Jurkat, Clone E6-1 (cell line): ENCODE results near the gene MAP3K8.
"Not testable (repeated sequence)": the region's sequence is repeated elsewhere in the genome, so short reads cannot be mapped to it uniquely, and the experiment has no call there.

Source experiments
- DNase-seq: peaks from one replicate; pipeline ENCODE4 v3.0.0-alpha.2; 2011; ENCODE audit warnings: low read depth, low spot score
- H3K4me3 ChIP-seq: 2 replicates; pipeline ENCODE4 v1.5.1; 2011; ENCODE audit warnings: mild to moderate bottlenecking, low read length, control low read depth, moderate library complexity

The MAP3K8 gene

DNA sequence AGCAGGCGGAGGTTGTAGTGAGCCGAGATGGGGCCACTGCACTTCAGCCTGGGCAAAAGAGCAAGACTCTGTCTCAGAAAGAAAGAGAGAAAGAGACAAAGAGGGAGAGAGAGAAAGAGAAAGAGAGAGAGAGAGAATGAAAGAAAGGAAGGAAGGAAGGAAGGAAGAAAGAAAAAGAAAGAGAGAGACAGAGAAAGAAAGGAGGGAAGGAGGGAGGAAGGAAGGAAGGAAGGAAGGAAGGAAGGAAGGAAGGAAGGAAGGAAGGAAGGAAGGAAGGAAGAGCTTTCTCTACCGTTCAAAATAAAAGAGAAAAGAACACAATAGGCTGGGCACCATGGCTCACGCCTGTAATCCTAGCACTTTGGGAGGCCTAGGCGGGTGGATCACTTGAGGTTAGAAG is 41.5 kb downstream of the MAP3K8 start:
- not testable (repeated sequence) for H3K4me3 ChIP-seq, DNase-seq

DNA sequence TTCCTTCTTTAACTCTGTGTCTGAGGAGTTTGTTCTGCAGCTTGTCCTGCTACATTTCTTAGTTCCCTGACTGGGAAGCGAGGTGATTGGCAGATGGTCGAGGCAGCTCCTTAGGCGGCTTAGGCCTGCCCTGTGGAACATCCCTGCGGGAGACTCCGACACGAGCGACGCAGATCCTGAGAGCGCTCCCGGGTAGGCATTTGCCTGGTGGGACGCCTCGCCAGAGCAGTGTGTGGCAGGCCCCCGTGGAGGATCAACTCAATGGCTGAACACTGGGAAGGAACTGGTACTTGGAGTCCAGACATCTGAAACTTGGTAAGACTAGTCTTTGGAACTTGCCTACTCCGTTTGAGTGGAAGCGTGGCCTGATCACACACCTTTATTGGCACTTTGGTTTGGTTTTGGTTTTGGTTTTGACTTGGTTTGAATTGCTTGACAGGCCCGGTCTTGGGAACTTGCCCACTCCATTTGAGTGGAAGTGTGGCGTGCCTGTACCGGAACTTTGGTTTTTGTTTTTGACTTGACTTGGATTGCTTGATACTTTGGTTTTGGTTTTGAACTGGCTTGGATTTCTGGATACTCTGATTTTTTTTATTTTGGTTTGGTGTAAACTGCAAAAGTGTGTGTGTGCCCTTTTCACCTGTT is 42.6 kb downstream of the MAP3K8 start:
- no peak overlapping the region for H3K4me3 ChIP-seq
- no peak for DNase-seq

DNA sequence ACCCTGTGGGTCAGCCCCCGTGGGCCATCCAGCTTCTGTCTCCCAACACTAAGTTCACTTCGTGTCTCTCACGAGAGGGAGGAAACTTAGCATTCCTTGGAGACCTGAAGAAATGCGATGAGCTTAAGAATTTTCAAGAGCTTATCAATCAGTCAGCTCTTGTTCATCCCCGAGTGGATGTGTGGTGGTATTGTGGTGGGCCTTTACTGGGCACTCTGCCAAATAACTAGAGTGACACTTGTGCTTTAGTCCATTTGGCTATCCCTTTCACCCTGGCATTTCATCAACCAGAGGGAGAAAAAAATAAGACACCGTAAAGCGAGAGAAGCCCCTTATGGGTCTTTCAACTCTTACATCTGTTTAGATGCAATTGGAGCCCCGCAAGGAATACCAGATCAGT is 45.5 kb downstream of the MAP3K8 start:
- H3K4me3 ChIP-seq, DNase-seq: not testable (repeated sequence)

DNA sequence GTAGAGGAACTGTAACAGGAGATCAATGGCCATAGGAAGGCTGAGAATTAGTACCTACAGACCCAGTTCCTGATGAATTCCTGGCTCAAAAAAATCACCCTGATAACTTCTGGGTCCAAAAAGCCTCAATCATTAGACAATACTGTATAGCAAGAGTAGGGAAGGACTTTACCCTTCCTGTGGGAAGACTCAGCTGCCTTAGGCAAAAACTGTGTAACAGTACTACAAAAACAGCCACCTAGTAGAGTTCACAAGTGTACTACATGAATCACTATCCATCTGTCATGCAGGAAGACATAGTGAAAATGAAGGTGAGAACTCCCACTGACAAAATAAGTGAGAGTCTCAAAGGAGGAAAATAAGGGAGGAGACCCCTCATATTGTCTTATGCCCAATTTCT is 47.6 kb downstream of the MAP3K8 start:
- no peak for DNase-seq

DNA sequence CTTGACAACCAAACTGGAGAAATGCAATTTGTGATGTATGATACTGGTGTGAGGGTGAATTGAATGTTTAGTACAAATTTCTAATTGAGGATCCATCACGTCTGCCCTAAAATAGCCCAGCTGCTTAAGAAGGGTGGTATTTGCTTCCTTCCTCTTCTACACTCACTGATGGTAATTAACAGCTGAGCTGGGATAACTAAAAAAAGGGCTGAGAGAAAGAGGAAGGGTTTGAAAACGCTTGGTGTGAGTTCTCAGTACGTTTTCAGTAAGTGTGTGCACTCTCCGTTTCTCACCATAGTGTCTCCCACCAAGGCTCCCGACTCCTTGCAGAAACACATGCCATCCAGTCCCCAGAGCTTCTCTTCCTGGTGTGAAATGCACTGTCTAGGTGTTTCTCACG is 54.3 kb downstream of the MAP3K8 start:
- H3K4me3 ChIP-seq: no peak overlapping the region
- no peak for DNase-seq

More for the DNA sequence above, 47.6 kb downstream of the MAP3K8 start:
- H3K4me3 ChIP-seq: no peak overlapping the region

DNA sequence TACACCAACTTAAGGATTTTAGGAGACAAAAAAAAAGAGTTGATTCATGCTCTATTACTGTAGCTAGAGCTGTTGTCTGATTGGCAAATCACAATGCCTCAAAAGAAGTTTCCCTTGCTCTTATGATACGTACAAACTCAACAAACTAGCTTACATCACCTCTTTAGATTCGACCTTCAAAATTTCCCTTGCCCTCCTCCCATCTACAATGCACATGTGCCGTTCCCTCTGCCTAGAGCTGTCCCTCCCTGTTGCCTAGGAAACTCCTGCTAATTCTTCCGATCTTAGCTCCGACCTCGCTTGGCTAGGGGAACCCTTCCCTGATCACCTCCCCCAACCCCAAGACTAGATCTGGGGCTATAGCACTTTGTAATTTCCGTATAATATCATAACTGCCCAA is 55.4 kb downstream of the MAP3K8 start:
- no peak overlapping the region for H3K4me3 ChIP-seq
- DNase-seq: no peak

DNA sequence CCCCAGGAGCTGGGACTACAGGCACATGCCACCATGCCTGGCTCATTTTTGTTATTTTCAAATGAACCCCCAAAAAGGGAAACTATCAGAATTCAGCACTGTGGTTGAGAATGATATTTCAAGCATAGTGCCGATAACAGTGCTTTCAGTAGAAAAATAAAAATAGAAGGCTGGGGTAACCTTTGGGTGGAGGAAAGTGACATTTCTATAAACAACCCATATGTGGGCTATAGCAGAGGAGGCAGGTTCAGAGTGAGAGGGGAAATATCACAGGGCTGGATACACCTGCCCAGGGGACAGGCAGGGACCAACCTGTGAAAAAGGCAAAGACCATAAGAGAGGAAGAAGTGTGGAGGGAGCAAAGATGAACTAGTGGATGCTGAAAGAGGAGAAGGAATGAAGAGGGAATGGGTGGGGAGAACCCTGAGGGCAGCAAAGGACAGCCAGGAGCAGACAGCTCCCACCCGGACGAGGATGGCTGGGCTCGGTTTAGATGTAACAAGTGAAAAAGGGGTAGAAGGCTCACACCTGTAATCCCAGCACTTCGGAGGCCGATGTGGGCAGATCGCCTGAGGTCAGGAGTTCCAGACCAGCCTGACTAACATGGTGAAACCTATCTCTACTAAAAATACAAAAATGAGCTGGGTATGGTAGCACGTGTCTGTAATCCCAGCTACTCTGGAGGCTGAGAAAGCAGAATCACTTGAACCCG is 56.5 kb downstream of the MAP3K8 start:
- no peak for DNase-seq
- H3K4me3 ChIP-seq: no peak overlapping the region

DNA sequence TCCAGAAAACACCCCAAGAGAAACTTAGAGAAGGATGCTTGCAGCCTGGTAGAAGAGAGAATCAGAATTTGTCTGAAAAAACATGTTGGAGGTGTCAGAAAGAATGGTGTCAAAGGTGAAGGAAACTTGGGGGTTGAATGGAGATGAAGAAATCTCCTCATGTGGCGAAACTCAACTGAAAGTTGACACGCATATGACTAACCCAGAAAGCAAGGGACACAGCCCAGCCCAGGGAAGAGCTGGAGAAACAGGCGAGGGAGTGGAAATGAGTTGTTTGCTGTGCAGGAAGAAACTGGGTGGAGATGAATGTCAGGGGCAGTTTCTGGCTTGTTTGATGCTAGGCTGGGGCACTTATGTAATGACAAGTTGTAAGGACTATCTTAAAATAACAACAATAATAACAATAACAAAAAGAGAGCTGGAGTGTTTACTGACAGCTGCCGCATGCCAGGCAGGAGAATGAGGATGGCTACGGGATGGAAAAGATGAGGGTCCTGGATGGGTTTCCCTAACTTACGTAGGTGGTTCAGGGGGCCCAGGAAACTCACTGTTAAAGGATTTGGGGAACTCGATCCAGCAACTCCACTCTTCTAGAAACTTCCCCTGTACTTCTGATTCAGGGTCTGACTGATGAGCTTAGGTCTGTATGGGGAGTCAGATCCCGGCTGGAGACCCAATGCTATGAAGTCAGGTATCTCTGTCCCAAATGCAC is 57.4 kb downstream of the MAP3K8 start:
- no peak overlapping the region for H3K4me3 ChIP-seq
- no peak for DNase-seq

DNA sequence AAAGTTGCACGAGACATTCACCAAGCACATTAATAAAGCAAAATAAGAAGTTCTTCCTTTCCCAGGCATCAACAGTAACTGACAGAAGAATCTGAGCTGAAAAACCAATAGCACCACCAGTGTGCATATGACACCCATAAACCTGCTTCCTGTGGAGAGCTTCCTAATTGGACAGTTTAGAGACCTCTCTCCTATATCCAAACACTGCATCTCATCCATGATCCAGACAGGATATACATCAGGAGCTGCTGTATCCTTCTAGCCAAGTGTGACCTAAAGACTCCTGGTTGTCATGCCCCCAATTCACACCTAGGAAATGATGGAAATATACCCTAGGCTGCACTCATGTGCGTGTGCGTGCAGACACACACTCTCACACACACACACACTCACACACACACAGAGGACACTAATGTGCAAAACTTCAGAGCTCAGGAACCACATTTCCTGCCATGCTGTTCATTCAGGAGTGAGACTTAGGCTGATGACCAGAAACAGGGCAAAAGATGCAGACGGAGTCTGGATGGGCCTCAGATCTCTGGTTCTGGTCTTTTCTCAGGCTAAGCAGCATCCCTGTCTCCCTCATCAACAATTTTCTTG is 58.0 kb downstream of the MAP3K8 start:
- no peak for DNase-seq
- no peak overlapping the region for H3K4me3 ChIP-seq

DNA sequence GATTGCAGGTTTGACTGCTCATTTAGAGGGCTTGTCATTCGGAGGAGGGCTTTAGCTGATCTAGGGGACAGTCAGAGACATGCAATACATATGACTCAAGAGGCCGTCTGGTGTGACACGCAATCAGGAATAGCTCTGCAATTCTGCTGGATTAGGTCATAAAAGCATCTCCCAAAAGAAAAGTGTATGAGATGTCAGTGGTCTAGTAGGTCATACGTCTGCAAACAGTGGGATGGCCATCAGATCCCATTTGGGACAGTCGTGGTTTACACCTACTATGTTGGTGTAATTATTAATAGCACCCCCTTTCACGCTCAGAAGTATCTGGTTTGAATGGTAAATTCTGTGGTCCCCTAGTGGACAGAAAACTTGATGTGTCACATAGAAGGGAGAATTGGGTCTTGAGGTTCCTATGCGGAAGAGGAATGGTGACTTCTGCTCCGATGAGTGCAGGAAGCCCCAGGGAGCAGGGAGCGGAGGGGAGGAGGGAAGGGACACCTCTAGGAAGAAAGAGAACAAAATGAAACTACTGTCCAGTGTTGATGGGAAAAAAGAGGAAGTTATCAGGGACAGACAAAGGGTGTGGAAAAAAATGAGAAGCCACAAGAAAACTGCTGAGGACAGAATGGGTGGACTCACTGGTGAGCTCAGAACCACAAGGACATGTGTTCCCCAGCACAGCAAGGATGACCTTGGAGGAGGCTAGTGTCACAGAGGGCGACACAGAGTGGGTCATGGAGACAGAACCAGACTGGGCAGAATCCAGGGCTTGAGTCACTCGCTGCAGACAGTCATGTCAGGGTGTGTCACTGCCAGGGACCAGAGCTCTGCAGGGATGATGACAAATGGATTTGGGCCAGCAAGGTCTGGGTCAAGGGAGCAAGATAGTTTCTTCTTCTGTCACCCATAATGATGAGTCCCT is 59.9 kb downstream of the MAP3K8 start:
- H3K4me3 ChIP-seq: no peak overlapping the region

DNA sequence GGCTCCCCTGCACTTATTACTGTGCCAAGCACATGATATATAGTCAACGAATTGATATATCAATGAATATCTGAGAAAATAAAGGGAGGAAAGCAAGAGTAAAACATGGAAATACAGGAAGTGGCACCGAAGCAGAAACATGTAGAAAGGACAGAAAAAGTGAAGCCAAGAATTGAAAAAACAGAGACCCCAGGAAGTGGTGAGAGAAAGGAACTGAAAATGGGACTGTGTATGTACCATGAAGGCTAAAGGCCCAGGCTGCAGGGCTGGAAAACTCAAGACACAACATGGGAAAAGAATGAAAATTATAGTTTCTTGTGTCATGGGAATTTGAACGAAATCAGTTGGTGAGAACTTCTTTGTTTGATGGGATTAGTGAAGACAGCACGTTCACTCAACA is 60.6 kb downstream of the MAP3K8 start:
- DNase-seq: no peak
- H3K4me3 ChIP-seq: no peak overlapping the region

More for the DNA sequence above, 59.9 kb downstream of the MAP3K8 start:
- no peak for DNase-seq

DNA sequence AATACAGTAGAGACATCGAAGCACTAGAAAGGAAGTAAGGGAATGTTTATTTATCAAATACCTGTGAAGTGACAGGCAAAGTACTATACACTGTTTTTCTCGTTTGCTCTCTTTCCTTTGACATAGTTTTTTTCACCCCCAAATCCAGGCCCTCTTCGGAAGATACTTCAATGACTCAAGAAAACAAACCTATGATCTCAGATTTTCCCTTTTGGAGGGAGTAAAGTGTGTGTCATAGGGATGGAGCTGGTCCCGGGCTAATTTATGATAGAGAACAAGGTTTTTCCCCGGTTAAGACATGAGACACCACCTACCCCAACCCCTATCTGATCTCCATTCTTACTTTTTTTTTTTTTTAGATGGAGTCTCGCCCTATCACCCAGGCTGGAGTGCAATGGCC is 61.7 kb downstream of the MAP3K8 start:
- H3K4me3 ChIP-seq: no peak overlapping the region
- no peak for DNase-seq

DNA sequence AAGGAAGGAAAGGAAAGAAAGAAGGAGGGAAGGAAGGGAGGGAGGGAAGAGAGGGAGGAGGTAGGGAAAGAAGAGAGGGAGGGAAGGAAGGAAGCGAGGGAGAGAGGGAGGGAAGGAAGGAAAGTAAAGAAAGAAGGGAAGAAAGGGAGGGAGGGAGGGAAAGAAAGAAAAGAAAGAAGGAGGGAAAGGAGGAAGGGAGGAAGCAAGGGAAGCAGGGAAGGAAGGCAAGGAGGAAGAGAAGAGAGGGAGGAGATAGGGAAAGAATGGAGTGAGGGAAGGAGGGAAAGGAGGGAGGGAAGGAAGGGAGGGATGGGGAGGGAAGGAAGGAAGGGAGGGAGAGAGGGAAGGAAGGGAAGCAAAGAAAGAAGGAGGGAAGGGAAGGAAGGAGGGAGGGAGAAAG is 65.8 kb downstream of the MAP3K8 start:
- H3K4me3 ChIP-seq: no peak overlapping the region
- no peak for DNase-seq

DNA sequence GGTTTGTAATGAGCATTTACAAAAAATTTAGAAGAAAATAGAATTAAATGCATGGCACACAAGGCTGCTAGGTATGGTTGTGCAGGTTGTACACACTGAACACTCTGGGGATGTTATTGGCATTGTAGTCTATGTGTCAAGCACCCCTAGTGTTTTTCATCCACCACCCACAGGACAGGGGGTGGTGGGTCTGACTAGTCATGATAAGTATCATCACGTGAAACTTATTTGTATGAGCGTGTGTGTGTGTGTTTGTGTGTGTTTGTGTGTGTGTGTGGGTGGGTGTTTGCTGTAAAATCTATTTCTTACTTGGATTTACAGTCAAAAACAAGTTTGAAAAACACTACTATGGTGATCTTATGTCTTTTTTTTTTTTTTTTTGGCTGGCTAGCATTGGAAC is 66.5 kb downstream of the MAP3K8 start:
- DNase-seq: no peak
- H3K4me3 ChIP-seq: no peak overlapping the region

DNA sequence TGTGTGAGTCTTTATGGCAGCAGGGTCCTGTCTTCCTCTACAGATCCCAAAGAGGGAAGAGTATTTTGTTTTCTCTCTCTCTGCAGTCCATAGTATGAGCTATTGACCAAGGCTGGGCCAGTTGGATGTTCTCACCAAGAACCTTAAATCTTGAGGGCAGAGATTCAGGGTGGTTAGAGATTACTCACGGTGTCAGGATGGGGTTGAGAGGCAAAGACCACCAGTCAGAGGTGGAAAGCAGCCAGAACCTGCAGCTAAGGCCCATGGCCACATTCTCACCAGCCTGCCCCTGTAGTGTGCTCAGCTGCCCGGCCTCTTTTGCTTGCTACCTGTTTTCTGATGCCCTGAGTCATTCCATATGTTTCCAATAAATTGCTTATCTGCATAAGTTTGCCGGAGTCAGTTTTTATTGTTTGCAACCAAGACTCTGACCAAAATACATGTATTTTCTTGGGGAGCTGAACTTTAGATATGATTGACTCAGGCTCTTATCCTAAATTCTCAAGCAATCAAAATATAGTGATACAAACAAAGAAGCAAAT is 67.0 kb downstream of the MAP3K8 start:
- H3K4me3 ChIP-seq: no peak overlapping the region
- no peak for DNase-seq

DNA sequence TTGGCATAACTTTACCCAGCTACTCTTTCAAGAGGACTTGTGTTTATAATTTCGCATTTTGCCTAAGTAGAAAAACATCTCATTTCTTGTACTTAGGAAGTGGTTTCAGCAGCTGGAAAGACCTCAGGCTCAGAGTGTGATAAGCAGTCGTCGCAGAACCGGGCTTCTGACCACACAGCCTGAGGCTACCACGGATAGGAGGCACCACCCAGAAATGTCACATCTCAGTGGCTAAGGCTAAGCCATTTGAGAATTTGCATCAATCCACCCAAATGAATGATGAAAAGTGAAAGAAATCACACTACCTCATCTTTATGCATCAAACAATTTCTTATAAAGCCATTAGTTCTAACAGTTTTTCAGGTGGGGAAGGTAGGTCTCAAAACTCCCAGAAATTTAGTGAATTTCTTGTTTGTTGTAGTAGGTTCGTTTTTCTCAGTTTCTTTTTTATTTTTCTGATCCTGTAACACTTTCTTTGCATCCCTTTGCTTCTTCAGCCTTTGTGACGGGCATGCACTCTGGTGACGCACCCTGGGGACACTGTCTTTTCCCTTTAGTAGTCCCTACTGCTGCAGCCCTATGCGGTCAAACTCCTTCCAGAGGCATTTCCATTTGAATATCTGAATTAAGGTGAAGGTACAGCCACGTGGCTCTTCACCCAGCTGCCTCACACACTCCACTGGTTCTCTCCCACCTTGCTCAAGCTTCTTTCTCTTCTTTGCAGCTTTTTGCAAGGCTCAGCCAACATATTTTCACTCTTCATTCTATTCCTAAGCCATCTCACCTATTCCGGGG is 68.5 kb downstream of the MAP3K8 start:
- DNase-seq: peak; percentile 85
- no peak overlapping the region for H3K4me3 ChIP-seq

DNA sequence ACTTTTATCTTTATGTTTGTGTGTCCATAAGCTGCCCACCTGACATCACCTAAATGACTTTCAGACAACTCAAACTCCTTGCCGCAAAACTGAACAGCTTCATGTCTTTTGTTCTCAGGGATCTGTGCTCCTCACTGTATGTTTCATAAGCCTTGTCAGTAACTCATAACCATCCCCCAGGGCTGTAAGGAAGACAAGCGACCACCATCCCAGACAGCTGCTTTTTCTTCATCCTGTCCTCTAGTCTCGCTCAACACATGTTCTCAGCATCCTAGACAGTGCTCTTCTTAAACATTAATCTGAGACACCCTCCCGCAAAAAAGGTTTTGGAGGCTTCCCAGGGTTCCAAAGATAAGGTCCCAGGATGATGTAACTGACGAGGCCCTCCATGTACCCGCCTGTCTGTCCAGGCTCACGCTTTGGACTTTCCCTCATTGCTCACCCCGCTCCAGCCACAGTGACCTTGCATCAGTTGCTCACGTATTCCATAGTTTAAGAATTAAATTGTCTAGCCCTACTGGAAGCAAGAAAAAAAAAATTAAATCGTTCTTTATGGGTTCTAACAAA is 69.8 kb downstream of the MAP3K8 start:
- no peak for DNase-seq
- H3K4me3 ChIP-seq: no peak overlapping the region
